Astrocyte (in vitro differentiated cells and primary cell): ENCODE measurements around the gene ARHGAP30. TPM values are rescaled to one million over a fixed set of nuclear protein-coding genes. Genes with fewer than 3 reads are reported as not detected.

Source experiments
- DNase-seq: peaks from one replicate; pipeline ENCODE4 v3.0.0-alpha.2; 2010; ENCODE audit warnings: low read depth
- FAIRE-seq: peaks from 2 replicates; lab custom pipeline; 2011; peaks lifted over from hg19 to GRCh38; lab: Jason Lieb, UNC
- H2AFZ ChIP-seq: 2 replicates; pipeline ENCODE4 v1.6.0; 2012; ENCODE audit warnings: low read depth, low read length, inconsistent platforms
- H3K27ac ChIP-seq: 2 replicates; pipeline ENCODE4 v1.5.1; 2011; ENCODE audit warnings: low read depth, low read length, inconsistent platforms
- H3K27me3 ChIP-seq: 2 replicates; pipeline ENCODE4 v1.6.0; 2011; ENCODE audit warnings: low read length, inconsistent platforms; ENCODE audit not compliant: insufficient read depth
- H3K36me3 ChIP-seq: 2 replicates; pipeline ENCODE4 v1.5.1; 2011; ENCODE audit warnings: low read length, inconsistent platforms; ENCODE audit not compliant: insufficient read depth
- H3K4me1 ChIP-seq: 2 replicates; pipeline ENCODE4 v1.5.1; 2011; ENCODE audit warnings: low read length, inconsistent platforms; ENCODE audit not compliant: insufficient read depth
- H3K4me2 ChIP-seq: 2 replicates; pipeline ENCODE4 v1.6.0; 2012; ENCODE audit warnings: low read length, inconsistent platforms
- H3K4me3 ChIP-seq: 2 replicates; pipeline ENCODE4 v1.5.1; 2011; ENCODE audit warnings: low read depth, mild to moderate bottlenecking, low read length, inconsistent platforms; ENCODE audit not compliant: insufficient read depth
- H3K79me2 ChIP-seq: 2 replicates; pipeline ENCODE4 v1.6.0; 2012; ENCODE audit warnings: mild to moderate bottlenecking, low read length, inconsistent platforms; ENCODE audit not compliant: insufficient read depth
- H3K9ac ChIP-seq: 2 replicates; pipeline ENCODE4 v1.6.0; 2012; ENCODE audit warnings: mild to moderate bottlenecking, low read length, inconsistent platforms
- H3K9me3 ChIP-seq: 2 replicates; pipeline ENCODE4 v1.5.1; 2012; ENCODE audit warnings: low read depth, mild to moderate bottlenecking, low read length, inconsistent platforms; ENCODE audit not compliant: insufficient read depth
- H4K20me1 ChIP-seq: 2 replicates; pipeline ENCODE4 v1.6.0; 2012; ENCODE audit warnings: low read length, inconsistent platforms; ENCODE audit not compliant: insufficient read depth
- H3K27ac Mint-ChIP-seq: one replicate; pipeline ENCODE4 v1.8.0; 2021; ENCODE audit warnings: mild to moderate bottlenecking, mixed read lengths; ENCODE audit not compliant: unreplicated experiment
- H3K27me3 Mint-ChIP-seq: one replicate; pipeline ENCODE4 v1.8.0; 2021; ENCODE audit warnings: low read depth, mixed read lengths; ENCODE audit not compliant: unreplicated experiment
- H3K36me3 Mint-ChIP-seq: one replicate; pipeline ENCODE4 v1.8.0; 2021; ENCODE audit warnings: low read depth, mixed read lengths; ENCODE audit not compliant: unreplicated experiment
- H3K4me1 Mint-ChIP-seq: one replicate; pipeline ENCODE4 v1.8.0; 2021; ENCODE audit warnings: low read depth, mixed read lengths; ENCODE audit not compliant: unreplicated experiment
- H3K4me3 Mint-ChIP-seq: one replicate; pipeline ENCODE4 v1.8.0; 2021; ENCODE audit warnings: mild to moderate bottlenecking, moderate library complexity, mixed read lengths; ENCODE audit not compliant: unreplicated experiment
- H3K9me3 Mint-ChIP-seq: one replicate; pipeline ENCODE4 v1.8.0; 2021; ENCODE audit warnings: mild to moderate bottlenecking, mixed read lengths; ENCODE audit not compliant: unreplicated experiment
- EZH2 ChIP-seq: IDR thresholded peaks from 2 replicates; pipeline ENCODE4 v1.6.1; 2012; ENCODE audit warnings: mild to moderate bottlenecking, low read length, inconsistent platforms; ENCODE audit not compliant: insufficient read depth
- total RNA-seq: library from RNA; stranded (reverse); gene quantifications from 2 replicates; pipeline ENCODE4 v1.2.1, GENCODE V29; 2021
- TF ChIP-seq, protein P1 (sequence below): IDR thresholded peaks from 2 replicates; pipeline ENCODE4 v1.5.1; 2011; ENCODE audit warnings: low read depth, mild to moderate bottlenecking, inconsistent platforms, low read length, moderate library complexity; ENCODE audit not compliant: insufficient read depth

Gene ARHGAP30
- total RNA-seq, 1 donor from 2014 or later: 0.25 TPM

DNA sequence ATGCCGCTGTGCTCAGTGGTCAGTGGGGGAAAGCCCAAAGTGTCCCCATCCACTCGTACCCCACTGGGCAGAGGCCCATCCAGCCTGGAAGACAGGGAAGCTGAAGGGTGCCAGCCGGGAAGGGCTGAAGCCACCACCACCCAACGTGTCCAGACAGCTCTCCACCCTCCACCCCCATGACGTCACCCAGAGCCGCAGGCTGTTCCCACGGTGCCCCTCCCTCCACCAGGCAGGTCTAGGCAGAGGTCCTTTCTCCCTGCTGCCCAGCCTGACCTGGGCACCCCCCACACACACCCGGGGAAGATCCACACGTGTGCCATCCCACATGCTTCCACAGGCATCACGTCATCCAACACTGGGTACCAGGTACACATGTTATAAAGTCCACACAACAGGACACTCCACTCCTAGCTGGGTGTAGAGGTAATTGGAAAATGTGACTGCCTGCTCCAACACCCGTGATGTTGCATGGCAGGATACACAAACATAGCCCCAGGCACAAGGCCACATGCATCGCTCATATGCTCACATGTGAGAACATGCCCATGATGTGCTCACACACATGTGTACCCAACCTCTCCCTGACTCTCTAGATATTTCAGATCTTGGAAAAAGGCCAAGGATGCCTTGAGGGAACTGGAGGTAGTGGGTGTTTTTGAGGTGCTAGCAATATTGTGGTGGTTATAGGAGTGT is 5.1 kb upstream of the ARHGAP30 start:
- Histone ChIP-seq H3K9me3 (no peaks in the 10 kb centered on the region), H3K27me3 (no peaks in the 10 kb centered on the region), H4K20me1 (no peaks in the 10 kb centered on the region), H3K36me3 (no peaks in the 10 kb centered on the region), H3K9ac (no peak overlapping the region), H3K4me3 (no peak overlapping the region), H3K79me2 (no peaks in the 10 kb centered on the region), H3K4me1 (no peaks in the 10 kb centered on the region), H2AFZ (no peak overlapping the region), H3K4me2 (no peak overlapping the region), H3K27ac (no peak overlapping the region)
- no peaks in the 10 kb centered on the region for H3K27me3 Mint-ChIP-seq
- no peak for TF ChIP-seq EZH2
- TF ChIP-seq, protein P1, sequence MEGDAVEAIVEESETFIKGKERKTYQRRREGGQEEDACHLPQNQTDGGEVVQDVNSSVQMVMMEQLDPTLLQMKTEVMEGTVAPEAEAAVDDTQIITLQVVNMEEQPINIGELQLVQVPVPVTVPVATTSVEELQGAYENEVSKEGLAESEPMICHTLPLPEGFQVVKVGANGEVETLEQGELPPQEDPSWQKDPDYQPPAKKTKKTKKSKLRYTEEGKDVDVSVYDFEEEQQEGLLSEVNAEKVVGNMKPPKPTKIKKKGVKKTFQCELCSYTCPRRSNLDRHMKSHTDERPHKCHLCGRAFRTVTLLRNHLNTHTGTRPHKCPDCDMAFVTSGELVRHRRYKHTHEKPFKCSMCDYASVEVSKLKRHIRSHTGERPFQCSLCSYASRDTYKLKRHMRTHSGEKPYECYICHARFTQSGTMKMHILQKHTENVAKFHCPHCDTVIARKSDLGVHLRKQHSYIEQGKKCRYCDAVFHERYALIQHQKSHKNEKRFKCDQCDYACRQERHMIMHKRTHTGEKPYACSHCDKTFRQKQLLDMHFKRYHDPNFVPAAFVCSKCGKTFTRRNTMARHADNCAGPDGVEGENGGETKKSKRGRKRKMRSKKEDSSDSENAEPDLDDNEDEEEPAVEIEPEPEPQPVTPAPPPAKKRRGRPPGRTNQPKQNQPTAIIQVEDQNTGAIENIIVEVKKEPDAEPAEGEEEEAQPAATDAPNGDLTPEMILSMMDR: no peak
- peaks cover 4% of the 10 kb centered on the region for H3K9me3 Mint-ChIP-seq
- no peak for DNase-seq
- H3K4me1 Mint-ChIP-seq: peaks cover 20% of the 10 kb centered on the region
- no peak for FAIRE-seq
- peak overlapping the region; percentile 19 for H3K27ac Mint-ChIP-seq
- H3K4me3 Mint-ChIP-seq: peak overlapping the region; percentile 54
- H3K36me3 Mint-ChIP-seq: peaks cover 7% of the 10 kb centered on the region

DNA sequence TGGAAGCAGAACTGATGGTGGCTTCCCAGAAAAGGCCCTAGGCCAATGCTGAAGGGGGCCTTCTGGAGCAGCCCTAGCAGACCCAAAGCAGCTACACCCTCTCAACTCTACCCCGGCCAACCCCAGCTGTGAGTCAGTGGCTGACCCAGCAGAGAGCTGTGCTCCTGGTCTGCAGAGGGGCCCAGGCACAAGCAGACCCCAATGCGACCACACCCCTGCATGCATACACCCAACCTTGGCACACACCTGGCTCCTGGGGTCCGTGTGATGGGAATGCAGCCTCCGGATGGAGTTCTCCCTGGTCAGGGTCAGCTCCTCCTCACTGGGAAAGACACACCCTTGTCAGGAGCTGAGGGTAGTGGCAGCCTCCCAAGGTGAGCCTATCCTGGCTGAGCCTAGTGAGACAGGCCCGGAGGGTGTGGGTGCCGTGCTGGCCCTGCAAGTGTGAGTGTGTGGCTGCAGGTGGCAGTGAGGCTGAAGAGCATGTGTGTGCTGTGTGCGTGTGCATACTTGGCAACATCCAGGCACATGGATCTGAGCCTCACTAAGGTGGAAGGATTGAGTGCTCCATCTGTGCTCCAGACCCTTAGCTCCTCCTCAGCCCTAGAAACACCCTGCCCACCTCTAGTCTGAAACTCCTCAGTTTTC is 3.9 kb upstream of the ARHGAP30 start:
- Histone ChIP-seq H3K4me2 (no peak overlapping the region), H3K27me3 (no peaks in the 10 kb centered on the region), H3K4me3 (no peak overlapping the region), H3K4me1 (no peaks in the 10 kb centered on the region), H3K36me3 (no peaks in the 10 kb centered on the region), H3K27ac (no peak overlapping the region), H2AFZ (no peak overlapping the region), H3K9me3 (no peaks in the 10 kb centered on the region), H4K20me1 (no peaks in the 10 kb centered on the region), H3K9ac (no peak overlapping the region), H3K79me2 (no peaks in the 10 kb centered on the region)
- FAIRE-seq (no peak), DNase-seq (no peak)
- no peak overlapping the region for H3K4me3 Mint-ChIP-seq
- H3K9me3 Mint-ChIP-seq: peaks cover 3% of the 10 kb centered on the region
- no peak for TF ChIP-seq EZH2
- TF ChIP-seq, protein P1: no peak
- no peak overlapping the region for H3K27ac Mint-ChIP-seq
- peaks cover 11% of the 10 kb centered on the region for H3K36me3 Mint-ChIP-seq
- H3K27me3 Mint-ChIP-seq: peaks cover 2% of the 10 kb centered on the region
- H3K4me1 Mint-ChIP-seq: peaks cover 22% of the 10 kb centered on the region
